Measurements from ENCODE around the gene L1CAM.

L1CAM gene

GRCh38 chrX:153876112-153876491 lies 9.9 kb downstream of the L1CAM start:
- DNase-seq = no peak

DNA sequence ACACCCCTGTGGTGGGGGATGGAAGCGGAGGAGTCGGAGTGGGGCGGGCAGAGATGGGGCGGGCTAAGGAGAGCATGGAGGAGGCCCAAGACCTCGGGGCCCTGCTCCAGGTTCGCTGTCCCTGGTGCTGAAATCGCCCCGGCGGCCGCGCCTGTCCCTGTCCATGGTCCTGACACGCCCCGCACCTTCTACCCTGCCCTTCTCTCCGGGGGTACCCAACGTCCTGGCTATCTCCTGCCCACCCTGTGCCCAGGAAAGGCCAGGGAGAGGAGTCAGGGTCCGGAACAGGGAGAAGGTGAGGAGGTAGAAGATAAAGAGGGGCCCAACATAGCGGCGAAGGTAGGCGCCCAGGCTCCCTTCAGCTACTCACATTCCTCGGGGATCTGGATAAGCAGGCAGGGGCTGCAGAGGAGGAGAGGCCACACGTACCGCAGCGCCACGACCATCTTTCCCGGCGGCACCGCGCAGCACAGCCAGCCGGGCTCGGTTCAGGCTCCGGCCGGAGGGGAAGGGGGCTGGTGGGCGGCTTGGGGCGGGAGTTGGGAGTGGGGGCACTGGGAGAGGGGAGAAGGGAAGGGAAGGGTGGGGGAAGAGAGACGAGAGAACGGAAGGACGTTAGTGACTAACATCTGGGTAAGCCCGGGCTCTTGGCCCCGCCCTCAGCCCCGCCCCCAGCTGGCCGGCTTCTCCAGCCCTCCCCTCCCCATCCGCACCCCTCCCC lies 10.4 kb downstream of the L1CAM start:
- DNase-seq = no peak

DNA sequence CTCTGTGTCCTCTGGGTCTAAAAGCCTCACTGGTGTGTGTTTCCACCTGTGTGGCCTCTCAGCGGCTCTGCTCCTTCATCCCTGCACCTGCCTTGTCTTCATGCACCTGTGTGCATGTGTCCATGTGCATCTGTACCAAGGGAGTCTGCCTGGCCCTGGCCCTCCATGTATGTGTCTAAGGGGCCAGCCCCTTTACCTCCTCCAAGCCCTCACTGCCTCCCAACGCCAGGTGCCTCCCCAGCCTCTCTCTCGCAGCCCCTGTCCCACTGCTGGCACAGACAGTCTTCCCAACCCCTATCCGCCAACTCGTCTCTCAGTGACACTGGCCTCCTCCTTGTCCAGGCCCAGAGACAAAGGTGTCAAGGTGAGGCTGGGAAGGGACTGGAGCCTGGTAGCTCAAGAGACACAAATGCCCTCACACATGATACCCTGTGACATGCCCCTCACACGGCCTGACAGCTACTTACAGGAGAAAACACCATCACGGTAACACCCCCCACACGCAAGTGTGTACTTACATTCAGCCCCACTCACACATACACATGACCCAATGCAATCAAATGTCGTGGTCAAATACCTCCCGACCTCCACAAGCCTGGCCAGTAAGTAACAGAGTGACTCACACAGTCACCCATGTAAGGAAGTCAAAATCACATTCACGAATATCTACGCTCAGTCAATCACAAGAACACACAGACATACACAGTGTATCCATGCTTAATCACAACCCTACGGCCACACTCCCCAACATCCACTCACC lies 11.4 kb downstream of the L1CAM start:
- DNase-seq = no peak

GRCh38 chrX:153874085-153874365 lies 11.9 kb downstream of the L1CAM start:
- no peak for DNase-seq

GRCh38 chrX:153873282-153874084 lies 12.5 kb downstream of the L1CAM start:
- no peak for DNase-seq

GRCh38 chrX:153871946-153872878 lies 13.8 kb downstream of the L1CAM start:
- DNase-seq = no peak

GRCh38 chrX:153871451-153871850 lies 14.5 kb downstream of the L1CAM start:
- DNase-seq = no peak

- no peak for DNase-seq
Observed at GRCh38 chrX:153870791-153871360, 15.1 kb downstream of the L1CAM start.

- no peak for DNase-seq
Observed at GRCh38 chrX:153870288-153870690, 15.7 kb downstream of the L1CAM start.

DNA sequence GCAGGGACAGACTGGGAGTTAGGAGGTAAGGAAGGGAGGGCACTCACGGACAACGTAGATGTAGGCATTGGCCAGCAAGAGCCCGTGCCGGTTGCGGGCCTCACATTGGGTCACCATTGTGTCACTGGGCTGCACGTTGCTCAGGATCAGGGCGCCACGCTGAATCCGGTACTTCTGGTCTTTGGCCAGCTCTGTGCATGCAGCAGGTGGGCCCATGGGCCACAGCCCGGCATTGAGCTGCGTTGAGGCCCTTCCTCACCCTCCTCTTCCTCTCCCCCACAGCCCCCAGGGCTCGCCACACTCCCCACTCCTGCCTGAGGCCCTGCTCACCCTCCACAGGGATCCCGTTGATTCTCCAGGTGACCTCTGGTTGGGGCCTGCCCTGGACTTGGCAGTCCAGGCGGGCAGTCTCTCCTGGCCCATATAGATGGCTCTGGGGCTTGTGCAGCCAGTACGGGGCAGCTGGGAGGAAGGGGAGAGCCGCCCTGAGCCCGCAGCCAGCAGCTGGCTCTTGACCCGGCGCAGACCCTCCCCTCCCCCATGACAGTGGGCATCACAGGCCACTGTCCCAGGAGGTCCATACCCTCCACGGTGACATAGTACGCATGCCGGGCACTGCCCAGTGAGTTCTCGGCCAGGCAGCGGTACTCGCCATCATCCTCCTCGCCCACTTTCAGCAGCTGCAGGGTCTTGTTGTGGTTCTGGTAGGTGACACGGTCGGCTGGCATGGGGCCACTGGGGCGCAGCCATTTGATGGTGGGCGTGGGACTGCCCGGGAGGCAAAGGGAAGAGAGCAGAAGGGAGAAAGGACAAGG lies 16.3 kb downstream of the L1CAM start:
- no peak for DNase-seq

DNA sequence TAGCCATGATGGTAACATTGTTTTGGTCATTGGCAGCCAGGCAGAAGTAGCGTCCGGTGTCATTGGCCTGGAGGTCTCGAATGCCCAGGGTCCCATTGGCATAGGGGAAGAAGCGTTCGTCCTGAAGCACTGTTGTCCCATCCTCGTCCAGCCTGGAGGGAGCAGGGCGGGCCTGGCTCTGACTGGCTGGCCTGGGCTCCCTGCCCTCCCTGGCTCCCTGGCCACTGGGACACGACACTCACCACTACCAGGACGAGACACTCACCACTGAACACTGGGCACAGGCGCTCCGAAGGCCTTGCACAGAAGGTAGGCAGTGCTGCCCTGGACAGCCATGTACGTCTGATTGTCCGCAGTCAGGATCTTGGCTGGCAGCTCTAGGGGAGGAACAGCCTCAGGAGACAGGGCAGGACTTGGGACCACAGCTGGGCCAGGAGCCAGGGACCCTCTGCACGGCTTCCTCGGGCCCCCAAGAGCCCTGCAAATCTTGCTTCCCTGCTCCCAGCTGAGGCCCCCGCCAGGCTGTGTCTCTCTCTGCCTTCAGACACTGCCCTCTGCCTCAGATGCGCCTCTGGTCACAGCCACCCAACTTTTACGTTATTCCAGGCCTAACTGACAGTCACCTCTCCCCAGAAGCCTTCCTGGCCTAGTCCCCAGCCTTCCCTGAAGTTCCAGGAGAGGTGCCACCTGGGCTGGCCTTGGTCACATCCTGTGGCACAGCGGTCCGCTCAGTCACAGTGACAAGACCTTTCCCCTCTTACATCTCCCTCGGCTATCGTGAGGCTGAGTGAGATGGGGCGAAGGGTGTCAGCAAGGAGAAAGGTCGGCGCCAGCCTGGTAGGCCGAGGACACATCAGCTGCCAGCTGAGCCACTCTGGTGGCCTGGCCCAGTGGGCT lies 17.1 kb downstream of the L1CAM start:
- no peak for DNase-seq

DNA sequence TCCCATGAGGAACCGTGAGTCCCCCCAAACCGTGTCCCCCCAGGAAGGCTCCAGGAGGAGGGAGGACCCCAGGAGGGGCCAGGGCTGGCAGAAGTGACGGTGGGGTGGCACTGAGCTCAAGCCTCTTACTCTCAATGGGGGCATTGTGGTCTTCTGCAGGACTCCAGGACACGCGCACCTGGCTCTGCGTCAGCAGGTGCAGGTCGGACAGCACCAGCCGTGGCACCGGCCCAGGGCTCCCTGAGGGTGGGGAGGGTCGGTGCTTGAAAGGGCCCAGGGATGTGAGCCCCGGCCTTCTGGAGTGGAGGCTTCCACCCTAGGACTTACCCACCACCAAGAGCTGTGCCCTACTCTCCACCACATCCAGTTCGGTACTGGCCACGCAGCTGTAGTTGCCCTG lies 18.3 kb downstream of the L1CAM start:
- DNase-seq = no peak

GRCh38 chrX:153867139-153867538 lies 18.8 kb downstream of the L1CAM start:
- no peak for DNase-seq

- DNase-seq = no peak
Observed at GRCh38 chrX:153866302-153867019, 19.5 kb downstream of the L1CAM start.

DNA sequence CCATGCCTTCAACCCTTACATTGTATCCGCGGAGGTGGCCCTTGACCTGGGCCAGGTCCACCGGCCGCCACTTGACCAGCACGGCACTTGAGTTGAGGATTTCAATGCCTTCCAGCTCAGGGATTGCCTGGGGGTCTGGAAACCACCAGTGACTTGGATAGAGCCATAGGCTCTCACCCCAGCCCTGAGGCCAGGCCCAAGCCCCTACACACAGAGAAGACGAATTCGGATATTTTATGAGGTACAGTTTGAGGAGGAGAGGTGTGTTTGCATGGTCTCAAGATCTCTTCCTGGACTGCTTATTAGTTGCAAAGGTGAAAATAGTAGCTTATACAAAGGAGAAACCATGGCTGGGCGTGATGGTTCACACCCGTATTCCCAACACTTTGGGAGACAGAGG lies 20.3 kb downstream of the L1CAM start:
- no peak for DNase-seq

GRCh38 chrX:153865321-153865580 lies 20.7 kb downstream of the L1CAM start:
- no peak for DNase-seq

- no peak for DNase-seq
Observed at GRCh38 chrX:153864561-153865320, 21.2 kb downstream of the L1CAM start.

DNA sequence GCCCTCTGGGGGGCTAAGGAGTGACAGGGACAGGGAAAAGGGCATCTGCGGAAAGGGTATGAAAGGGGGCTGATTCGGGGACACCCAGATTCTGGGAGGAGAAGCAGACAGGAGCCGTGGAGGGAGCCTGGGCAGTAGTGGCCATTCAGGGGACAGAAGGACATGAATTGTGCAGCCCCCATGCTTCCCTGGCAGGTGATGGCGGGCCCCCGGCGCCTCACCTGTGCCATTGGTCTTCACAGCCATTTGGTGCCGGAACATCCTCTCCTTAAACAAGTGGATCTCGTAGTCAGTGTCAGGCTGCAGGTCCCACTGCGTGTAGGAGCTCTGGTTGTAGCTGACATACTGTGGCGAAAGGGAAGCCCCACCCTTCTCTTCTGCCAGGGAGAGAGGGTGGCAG lies 21.9 kb downstream of the L1CAM start:
- no peak for DNase-seq

DNA sequence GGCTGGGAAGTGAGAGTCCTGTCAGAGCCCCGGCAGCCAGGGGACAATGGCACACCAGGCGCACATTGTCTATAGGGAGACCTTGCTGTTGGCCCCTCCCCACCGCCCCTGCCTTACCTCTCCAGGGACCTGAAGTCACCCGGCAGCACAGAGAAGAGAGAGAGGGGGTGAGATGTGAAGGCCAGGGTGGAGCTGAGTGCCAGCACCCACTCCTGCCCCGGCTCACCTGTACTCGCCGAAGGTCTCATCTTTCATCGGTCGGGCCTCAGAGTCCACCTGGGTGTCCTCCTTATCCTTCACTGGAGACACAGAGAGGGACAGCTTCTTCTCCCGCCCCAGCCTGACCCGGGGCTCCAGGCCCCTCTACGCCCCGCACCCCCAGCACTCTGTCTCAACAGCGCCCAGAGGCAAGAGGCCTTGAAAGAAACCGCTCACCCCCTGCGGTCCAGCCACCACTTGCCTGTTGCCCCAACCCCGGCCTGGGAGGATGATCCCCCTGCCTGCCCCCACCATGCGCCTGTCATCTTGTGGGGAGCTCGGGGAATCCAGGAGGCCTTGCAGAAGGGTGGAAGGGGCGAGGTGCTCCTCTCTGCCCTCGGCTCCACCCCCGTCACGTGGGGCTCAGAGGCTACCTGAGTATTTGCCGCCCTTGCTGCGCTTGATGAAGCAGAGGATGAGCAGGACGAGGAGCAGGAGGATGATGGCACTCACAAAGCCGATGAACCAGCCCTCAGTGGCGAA lies 22.6 kb downstream of the L1CAM start:
- DNase-seq = no peak

Measured in NCI-H1092 treated with DMSO at 0.1 percent for 48 hours (cell line).